NCI-H1436 treated with DMSO at 0.1 percent for 48 hours (cell line): ENCODE measurements around the gene OR52L1.
"Not testable (repeated sequence)": the region's sequence is repeated elsewhere in the genome, so short reads cannot be mapped to it uniquely, and the experiment has no call there.

Experiments
- DNase-seq: peaks from one replicate; lab custom pipeline; 2025; lab: John Stamatoyannopoulos, UW

OR52L1 gene

GRCh38 chr11:5986885-5987284, at the start of gene OR52L1:
Gene OR52L1 (minus strand): TSS chr11:5986985. CDS start chr11:5986930, 55 bp downstream.
- DNase-seq = no peak

DNA sequence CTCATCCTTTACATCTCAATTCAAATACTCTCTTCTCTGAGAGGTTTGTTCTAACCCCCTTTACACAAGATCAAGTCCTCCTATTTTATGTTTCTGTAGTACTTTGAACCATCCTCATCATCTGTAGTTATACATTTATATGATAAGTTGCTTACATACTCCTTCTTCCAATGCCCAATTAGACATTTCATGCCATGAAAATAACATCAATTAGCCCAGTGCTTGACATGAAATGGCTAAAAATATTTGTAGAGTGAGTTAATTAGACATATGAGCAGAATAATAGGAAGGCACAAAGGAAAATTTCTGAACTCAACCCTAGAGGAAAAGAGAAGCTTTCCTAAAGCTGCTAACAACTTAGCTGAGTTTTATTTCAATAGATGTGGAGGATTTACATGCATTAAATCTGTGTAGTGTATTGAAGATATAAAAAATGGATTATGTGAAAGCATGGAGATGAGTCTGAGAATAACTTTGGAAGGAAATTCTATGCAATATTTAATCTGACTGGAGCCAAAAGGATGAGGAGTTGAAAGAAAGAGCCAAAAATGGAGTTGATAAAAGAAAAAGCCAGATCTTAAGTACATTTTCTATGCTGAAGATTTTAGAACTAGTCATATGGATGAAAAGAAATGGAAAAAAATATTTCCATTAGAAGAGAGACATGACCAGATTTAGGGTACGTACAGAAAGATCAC, 44.1 kb upstream of the OR52L1 start, which contains the start of gene OR56A1:
Gene OR56A1, minus strand, starts transcription at position 51 of the 698 bp plus-strand sequence. CDS start 3,066 bp downstream, outside the sequence.
- DNase-seq = no peak

DNA sequence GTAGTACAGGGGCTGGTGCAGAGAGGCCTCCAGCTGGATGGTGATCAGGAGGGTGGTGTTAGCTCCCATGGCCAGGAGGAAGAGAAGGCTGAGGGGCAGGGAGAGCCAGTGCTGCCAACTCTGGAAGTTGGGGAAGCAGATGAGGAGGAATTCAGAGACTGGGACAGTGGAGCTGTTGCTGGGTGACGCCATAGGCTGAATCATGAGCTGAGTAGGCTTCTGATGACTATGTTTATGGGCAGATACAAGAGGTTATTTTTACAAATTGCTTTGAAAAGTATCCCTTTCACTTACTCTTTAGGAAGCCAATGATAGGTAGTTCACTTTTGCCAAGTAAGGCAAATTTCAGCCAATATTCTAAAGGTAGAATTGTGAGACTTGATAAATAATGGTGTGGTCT, 40.7 kb upstream of the OR52L1 start:
- no peak for DNase-seq

- no peak for DNase-seq
Observed at GRCh38 chr11:6025056-6025455, 38.3 kb upstream of the OR52L1 start.

DNA sequence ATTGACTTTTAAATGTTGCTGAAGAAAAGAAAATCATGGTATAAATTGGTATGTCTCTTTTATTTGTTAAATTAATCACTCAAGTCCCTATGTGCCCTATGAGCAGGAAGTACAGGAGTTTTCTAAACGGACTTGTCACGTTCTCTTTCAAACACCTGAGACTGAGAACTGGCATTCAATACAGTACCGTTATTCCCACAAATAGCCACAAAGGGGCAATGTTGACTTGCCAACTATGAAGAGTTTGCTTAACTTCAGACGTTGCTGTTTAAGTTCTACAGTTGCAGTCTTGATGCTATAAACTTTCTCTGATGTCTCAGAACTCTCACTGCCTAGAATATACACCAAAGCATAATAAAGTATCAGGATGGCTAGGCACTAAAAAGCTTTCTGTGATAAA, 36.2 kb upstream of the OR52L1 start:
- DNase-seq = no peak

DNA sequence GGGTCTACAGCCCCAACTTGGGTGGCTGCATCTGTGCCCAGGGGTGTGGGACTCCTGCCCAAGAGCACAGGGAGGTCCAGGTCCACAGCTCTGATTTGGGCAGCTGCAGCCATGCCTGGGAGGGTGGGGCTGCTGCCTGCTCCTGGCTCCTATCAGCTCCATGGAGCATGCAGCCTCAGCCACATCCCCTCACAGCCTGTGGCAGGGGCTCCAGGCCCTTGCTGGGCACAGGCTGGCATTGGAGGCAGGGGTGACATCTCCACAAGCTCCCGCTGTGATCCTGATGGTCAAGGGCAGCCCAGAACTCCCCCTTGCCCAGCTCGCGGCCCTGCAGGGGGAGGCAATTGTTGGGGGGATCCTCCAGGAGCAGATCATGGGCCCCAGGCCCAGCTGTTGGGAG, 26.3 kb upstream of the OR52L1 start:
- no peak for DNase-seq

GRCh38 chr11:6012035-6012668, 25.4 kb upstream of the OR52L1 start:
- no peak for DNase-seq

DNA sequence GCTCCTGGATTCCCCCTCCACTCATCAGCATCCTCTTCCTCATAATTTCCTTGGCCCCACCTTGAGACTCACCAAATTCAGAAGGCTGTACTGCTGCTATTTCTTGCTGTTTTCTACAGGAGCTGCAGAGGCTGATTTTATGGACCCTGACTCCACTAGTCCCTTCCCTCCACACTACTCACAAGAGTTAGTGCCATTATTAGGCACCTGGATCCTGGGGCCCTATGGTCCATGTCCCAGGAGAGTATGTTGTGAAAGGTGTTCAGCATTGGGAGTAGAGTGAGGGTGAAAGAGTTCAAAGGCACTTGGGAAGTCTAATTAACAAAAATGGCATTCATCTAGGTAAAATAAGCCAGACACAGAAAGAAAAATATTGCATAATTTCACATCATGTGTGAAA, 20.1 kb upstream of the OR52L1 start, which contains the start of gene OR56A4:
Gene OR56A4, minus strand, starts transcription at position 101 of the 400 bp plus-strand sequence. CDS start 3,954 bp downstream, outside the sequence.
- DNase-seq = no peak

DNA sequence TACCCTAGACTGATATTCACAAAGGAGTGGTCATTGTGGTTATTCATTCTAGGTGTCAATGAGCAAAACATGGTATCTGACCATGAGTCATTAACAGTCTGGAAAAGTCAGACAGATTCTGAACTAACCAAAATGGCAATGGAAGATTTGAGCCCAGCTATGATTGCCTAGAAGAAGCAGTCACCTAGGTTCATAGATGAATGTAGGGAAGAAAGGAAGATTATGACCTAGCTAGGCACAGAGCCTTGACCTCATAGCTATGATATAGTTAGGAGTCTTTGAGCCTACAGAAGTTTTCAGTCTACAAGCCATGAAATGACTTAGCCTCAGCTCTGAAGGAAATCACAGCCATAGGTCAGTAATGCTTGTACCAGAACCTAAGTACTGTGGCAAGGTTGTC, 19.6 kb upstream of the OR52L1 start:
- DNase-seq = no peak

DNA sequence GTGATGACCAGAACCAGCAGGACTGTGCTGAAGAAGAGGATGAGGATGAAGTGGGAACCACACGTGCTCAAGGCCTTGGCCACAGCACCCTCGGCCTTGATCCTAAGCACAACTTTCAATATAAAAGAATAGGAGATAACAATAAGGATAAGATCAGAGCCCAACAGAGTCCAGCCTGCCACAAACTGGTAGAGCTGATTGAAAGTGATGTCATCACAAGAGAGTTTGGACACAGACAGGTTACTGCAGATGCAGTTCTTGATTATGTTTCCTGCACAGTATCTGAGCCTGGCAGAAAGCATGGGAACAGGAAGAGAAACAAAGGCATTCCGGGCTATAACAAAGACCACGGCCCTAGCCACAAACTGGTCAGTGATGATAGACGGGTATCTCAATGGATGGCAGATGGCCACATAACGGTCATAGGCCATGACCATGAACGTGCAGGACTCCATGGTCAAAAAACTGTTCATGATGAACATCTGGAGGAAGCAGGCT, 15.5 kb upstream of the OR52L1 start:
- DNase-seq = no peak

- no peak for DNase-seq
Observed at GRCh38 chr11:5994791-5995190, 8.0 kb upstream of the OR52L1 start.

DNA sequence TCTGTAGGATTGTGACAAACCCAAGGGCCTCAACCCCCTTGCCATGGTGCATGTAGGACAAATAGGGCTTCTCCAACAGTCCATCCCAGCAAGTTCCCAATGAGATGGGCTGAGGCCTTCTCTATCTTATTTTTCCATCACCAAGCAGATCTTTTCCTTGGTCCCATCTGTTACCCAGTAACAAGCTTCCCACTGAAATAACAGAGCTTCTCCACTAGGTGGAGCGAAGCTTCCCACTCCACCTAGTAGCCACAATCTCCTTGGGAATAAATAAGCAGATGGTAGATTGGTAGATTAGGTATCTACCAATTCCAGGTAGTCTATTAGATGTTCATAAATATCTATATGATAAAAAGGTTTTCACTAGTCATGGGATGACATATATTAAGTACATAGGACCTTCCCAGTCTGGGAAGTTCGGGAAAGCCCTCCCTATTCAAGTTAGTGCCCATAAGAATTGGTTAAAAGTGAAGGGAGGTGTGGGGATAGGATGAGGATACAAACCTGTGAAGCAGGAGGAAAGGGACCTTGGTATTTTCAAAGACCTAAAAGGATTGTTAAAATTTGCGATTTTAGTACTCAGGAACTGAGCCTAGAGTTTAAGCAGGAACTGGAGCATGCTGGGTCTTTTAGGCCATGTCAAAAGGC, 5.9 kb upstream of the OR52L1 start:
- DNase-seq = no peak

GRCh38 chr11:5992150-5992549, 5.4 kb upstream of the OR52L1 start:
- DNase-seq = no peak

DNA sequence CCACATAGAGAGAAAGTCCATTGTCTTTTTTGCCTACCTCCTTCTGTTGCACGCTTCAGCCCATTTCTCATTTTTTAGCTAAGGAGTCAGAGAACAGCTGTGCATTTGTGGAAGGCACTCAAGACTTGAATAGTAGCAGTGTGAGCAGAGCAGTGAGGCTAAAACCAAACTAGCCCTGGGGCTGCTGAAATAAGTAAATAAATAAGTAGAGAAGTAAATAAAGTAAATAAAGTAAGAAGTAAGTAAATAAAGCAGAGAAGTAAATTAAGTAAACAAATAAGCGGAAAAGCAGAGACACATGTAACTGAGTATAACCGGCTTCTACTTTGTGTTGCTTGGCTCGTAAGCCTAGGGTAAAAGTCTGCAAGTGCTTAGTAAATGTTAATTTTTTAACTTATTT, 2.4 kb upstream of the OR52L1 start:
- DNase-seq = no peak

DNA sequence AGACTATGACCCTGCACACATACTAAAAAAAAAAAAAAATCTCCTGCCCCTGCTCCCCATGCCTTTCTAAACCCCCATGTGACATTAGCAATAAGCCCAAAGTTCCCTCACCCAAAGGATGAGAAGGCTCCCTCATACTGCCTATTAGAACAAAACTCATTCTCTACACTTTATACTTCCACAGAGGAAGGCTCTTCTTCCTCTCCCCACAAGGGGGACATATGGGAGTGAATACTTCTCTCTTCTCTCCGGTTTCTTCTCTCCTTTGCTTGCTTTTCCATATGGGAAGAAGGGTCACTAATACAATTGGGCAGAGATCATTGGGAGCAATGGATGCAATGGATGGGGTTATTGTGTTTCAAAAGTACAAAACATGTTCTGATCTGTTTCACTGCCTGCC, 3.3 kb downstream of the OR52L1 start:
- no peak for DNase-seq

- DNase-seq = no peak
Observed at GRCh38 chr11:5973530-5973929, 13.3 kb downstream of the OR52L1 start.

GRCh38 chr11:5968394-5968793, 18.4 kb downstream of the OR52L1 start, which contains the start of gene OR56A5:
Gene OR56A5 (minus strand): TSS chr11:5968494. CDS start chr11:5968494, 0 bp downstream.
- DNase-seq = no peak

GRCh38 chr11:5967708-5968107, 19.1 kb downstream of the OR52L1 start:
- no peak for DNase-seq

GRCh38 chr11:5966958-5967357, 19.8 kb downstream of the OR52L1 start:
- DNase-seq = no peak

GRCh38 chr11:5960704-5961320, 26.0 kb downstream of the OR52L1 start:
- DNase-seq = not testable (repeated sequence)

- DNase-seq = no peak
Observed at GRCh38 chr11:5955586-5955985, 31.2 kb downstream of the OR52L1 start.

GRCh38 chr11:5941951-5942350, 44.8 kb downstream of the OR52L1 start, which contains the start of gene OR56A3:
Gene OR56A3 (plus strand): TSS chr11:5942251. CDS start chr11:5947347, 5,096 bp downstream.
- DNase-seq = no peak
